Putamen (tissue), 1 donor: ENCODE data around the gene C1orf35.
A peak's percentile ranks its signal among the peaks of the same experiment; 100 is the strongest.

ENCODE experiments used
- DNase-seq: peaks from one replicate; pipeline ENCODE4 v3.0.0-alpha.2; 2016; ENCODE audit warnings: low spot score

Gene C1orf35

DNA sequence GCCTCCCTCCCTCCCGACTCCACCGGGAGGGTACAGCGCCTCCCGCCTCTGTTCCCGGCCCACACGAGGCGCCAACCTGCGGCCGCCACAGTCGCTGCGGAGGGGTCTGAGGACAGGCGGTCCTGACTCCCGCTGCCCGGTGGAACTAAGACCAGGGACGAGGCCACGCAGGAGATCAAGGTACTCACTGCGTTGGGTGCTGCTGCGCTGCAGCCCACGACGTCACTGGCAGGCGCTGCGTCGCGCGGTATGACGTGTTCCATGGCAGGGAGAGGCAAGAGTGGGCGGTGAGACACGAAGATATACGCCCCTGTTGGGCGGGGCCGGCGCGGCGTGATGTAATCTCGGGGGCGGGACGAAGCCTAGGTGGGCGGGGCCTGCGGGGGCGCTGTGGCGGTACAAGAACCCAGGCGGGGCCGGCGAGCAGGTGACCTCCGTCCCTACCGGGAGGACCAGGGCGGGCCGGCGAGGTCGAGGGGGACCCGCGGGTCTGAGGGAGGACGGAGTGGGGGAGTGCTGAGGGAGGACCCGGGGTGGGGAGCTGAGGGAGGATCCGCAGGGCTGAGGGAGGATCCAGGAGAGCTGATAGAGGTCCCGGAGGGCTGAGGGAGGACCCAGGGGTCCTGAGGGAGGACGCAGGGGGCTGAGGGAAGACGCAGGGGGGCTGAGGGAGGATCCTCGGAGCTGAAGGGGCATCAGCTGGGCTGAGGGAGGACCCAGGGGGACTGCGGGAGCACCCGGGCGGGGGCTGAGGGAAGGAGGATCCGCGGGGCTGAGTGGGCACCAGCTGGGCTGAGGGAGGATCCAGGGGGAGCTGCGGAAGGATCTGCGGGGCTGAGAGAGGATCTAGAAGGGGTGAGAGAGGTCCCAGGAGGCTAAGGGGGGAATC, 6.2 kb upstream of the C1orf35 start, which contains the start of gene MRPL55:
Gene MRPL55 (minus strand): TSS at position 227 of the 889 bp plus-strand sequence. CDS start 1,039 bp downstream, outside the sequence.
- peak; percentile 98 for DNase-seq

DNA sequence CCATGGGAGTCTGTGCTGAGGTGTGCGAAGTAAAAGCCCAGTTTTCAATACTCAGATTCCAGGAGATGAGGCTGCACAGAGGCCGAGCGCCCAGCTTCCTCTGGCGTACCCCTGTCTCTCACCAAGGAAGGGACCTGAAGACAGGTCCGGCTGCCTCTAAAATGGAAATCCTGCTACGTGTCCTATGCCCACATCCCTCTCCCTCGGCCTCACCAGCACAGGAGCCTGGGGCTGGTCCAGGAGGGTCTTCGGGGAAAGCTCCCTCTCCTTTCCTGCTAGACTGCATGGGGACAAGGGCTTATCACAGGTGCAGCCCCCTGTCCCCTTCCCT, 5.6 kb upstream of the C1orf35 start:
- DNase-seq = no peak

DNA sequence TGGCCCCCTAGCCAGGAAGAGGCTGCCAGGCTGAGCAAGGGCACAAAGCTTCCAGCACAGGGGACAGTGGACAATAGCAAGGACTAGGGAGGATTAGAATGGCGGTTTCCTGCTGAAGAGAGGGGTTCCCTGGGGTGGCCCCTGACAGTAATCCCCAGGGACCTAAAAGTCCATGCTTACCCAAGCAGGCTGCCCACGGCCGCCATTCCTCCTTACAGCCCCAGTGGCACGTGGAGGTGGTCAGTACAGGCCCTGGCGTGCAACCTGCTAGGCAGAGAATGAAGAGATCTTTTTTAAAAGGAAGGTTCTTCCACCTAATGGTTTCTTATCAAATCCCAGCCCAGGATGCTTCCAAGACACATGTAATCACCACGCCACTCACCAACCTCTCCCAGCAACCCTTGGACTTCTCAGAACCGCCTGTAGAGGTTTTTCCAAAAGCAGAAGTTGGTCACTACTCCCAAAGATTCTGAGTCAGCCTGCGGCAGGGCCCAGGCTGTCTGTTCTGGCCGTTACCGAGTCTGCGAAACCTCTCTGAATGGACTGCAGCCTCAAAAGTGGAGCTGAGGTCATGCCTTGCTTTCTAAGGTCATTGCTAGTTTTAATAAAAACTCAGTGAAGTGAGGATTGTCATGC, 5.0 kb upstream of the C1orf35 start:
- DNase-seq = no peak

DNA sequence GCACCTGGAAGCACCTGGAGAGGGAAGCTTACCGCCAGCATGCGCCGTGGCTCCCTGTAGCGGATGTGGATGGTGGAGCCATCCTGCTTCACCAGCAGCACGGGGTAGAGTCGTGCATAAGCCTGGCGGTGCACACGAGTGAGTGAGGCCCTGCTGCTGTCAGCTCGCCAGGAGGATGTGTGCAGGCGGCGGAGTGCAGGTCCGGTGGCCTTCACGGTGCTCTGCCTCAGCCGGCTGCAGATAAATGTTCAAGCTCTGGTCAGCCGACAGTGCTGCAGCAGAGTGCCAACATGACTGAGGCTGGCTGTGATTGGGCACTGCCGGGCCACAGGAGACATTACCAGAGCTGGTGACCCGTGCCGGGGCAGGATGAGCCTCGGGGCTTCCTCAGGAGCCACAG, 4.5 kb upstream of the C1orf35 start:
- DNase-seq = no peak

DNA sequence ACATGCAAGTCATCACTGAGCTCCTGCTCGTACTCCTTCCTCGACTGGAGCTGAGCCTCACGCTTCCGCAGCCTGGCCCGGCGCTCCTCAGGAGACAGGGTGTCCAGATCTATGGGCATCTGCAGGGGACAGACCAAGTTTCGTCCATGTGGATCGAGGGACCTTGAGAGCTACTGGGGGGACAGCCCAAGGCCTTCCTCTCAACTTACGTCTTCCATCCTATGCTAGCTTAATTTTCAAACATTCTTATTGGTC, 3.6 kb upstream of the C1orf35 start:
- no peak for DNase-seq

DNA sequence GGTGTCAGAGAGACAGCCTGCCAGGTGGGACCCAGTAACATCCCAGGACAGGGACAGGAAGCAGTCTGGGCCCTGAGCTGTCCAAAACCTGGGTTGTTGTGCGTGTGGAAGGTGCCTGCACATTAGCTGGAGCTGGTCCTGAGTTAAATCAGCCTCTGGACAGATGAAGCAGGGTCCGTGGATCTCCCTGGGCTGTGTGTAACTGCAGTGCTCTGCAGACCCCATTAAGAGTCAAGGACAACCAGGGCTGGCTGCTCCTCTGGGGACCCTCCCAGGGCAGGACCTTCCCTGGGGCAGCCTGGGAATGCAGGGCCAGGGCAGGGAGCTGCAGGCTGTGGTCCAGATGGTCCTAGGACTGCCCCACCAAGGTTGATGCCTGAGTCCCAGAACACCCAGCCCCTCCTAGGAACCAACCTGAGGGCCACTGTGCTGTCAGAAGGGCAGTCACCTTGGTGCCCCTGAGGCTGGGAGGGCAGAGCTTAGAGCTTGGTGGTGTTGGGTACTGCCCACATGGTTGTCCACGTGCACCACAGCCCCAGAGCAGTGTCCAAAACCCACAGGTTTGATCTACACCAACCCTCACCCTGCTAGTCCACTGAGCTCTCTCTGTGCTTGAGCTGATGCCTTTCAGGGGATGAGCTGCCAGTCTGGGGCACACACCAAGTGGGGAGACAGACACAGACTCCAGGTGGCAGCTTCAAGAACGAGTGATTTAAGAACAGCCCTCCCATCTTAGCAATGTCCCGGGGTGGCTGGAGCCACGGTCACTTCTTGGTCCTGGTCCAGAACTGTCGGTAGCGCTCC, 3.1 kb upstream of the C1orf35 start:
- no peak for DNase-seq

DNA sequence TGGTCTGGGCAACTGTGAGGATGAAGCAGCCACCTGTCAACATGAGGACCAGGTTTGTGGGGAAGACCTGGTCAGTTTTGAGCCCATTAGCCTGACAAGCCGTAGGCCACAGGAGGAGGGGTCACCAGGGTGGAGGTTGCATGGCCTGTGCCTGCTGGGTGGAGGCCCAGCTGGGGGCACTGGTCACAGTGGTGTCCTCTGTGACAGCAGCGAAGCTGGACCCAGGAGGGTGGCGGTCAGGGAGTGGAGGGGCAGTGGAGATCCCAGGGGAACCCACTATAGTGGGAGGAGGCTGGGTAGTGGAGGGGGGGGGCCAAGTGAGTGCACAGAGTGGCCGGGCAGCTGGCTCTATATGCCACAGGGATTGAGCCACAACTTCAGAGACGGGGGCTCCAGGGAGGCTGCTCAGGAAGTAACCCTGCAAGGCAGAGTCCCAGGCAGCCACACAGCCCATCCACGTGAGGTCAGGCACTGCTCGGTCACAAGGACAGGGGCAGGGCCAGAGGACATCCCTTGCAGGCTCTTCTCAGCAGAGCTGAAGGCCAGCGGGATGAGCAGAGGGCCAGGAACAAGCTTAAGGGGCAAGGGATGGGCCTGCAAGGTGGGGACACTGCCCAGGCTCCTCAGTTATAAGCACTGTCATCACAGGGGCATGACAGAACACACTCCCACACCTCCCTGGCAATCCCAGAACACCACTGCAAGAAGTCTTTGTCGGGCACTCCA, 2.3 kb upstream of the C1orf35 start:
- DNase-seq = no peak

DNA sequence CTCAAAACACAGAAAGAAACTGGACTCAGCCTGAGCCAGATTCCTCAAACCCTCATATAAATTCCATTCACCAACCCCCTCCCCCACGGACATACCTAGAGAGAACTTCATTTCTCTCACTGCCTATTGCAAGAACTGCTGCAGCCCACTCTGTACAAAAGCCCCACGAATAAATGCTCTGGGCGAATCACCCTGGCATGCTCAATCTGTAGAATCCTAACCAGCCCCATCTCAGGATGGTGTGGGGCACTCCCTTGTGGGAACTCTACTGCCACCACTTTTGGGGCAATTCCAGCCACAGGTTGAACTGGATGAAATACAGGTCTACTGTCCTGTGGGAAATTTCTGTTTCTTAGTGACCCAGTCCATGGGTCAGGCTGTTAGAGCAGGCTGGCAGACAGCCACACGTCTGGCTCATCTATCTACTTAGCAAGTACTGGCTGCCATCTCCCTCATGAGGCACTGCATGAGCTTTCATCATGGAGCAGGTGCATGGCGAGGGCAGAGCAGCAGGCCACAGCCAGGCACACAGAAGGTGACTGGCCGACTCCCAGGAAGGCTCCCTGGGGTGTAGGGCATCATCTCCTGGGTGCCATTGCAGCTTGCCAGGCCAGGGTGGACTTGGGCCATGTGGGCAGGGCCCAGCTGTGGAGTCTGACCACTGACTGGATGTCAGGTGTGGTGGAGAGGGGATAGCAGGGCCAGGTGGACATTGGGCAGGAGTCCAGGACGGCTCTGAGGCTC, 1.6 kb upstream of the C1orf35 start:
- no peak for DNase-seq

DNA sequence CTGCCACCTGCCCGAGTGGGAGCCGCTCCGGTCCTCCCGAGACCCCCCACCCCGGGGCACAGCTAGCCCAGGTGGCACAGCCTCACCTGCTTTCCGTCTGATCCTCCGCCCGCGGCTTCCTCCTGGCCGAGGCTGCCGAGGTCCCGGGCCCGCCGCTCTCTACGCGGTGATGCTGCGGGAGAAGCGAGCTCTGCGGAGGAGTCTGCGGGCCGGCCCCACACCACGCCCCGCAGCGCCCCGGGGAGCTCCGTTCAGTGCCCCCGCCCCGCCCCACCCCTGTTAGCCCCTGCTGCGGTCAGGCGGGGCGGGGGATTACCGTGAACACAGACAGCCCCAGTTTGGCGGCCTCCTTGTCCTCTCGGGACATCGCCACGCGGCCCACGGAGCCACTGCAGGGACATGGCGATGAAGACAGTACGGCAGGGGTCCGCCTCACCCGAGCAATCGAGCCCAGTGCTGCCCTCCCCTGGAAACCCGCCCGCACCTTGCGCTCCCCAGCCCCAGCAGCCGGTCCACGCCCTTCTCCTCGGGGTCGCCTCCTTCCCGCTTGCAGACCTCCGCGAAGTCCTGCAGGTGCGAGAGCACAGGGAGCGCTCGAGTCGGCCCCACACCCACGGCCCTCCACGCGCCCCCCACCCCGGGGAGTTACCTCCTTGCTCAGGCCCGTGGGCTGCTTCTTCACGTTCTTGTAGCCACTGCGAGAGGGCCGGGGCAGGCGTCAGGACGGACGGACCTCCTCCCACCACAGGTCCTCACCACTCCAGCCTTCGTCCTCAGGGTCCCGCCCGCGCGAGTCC, 933 bp downstream of the C1orf35 start:
- no peak for DNase-seq

DNA sequence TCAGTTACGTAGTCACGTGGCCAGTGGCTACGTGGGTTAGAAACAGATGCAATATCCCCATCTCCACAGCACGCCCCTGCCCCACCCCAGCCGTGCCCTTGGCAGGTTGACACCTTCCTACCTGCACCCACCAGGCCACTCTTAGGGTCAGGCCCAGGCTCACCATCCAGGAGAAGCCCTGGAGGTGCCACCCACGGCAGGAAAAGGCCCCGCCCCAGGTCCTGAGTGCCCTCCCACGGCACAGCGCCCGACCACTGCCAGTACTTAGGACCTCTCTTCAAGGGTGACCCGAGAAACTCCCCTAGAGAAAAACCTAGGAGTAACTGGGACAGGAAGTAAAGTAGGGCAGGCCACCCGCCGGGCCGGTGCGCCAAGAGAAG, 1.5 kb downstream of the C1orf35 start:
- no peak for DNase-seq

DNA sequence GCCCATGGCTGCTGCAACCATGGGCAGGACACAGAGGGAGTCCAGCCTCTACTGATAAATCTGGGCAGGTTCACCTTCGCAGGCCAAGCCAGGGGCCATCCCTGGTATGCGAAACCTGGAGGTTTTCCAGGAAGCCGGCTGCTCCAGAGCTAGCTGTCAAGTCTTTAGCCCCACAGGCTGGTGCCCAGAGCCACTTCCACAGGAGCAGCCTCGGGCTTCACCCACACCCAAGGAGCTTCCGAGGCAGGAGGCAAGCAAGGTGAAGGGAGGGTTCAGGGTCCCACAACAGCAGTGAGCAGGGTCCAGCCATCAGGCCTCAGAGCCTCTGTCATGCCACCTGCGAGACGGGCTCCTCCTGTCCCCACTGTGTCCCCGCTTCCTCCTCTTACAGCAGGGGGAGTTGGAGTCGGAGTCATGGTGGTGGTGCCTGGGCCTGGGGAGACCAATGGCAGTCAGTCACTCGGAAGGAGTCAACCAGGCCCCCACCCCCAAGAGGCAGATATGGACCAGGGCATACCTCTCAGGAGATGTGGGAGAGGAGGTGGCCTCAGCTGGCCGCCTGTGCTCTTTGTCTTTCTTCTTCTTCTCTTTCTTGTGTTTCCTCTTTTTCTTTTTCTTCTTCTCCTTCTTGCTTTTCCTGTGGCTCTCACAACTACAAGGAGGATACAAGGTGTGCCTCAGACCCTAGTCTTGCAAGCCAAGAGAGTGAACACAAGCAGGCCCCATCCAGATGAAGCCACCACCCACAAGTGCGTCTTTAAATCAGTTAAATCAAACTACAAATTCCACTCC, 2.1 kb downstream of the C1orf35 start:
- no peak for DNase-seq

DNA sequence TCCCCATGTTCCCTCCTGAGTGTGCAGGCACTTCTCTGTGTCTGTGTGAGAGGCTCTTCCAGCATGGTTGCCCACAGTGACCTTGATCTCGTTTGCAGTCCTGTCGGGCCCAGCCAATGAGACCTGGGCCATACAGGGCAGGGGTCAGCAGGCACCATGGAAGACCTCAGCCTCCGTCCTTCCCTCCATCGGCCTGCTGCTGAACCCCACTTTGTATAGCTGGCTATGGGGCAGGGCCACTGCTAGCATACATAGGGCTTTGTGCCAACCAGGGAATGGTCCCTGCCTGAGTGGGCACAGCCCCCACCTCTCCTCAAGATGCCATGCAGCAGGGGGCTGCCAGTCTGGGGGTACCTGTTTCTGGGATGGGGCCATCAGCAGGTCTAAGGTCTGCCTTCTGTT, 3.8 kb downstream of the C1orf35 start:
- no peak for DNase-seq

DNA sequence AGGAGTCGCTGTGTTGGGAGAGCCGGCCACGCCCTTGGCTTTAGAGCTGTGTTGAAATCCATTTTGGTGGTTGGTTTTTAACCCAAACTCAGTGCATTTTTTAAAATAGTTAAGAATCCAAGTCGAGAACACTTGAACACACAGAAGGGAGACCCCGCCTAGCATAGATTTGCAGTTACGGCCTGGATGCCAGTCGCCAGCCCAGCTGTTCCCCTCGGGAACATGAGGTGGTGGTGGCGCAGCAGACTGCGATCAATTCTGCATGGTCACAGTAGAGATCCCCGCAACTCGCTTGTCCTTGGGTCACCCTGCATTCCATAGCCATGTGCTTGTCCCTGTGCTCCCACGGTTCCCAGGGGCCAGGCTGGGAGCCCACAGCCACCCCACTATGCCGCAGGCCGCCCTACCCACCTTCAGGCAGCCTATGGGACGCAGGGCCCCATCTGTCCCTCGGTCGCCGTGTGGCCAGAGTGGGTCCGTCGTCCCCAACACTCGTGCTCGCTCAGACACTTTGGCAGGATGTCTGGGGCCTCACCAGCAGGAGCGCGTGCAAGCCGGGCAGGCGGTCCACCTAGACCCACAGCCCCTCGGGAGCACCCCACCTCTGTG, 4.7 kb downstream of the C1orf35 start:
- DNase-seq = no peak

DNA sequence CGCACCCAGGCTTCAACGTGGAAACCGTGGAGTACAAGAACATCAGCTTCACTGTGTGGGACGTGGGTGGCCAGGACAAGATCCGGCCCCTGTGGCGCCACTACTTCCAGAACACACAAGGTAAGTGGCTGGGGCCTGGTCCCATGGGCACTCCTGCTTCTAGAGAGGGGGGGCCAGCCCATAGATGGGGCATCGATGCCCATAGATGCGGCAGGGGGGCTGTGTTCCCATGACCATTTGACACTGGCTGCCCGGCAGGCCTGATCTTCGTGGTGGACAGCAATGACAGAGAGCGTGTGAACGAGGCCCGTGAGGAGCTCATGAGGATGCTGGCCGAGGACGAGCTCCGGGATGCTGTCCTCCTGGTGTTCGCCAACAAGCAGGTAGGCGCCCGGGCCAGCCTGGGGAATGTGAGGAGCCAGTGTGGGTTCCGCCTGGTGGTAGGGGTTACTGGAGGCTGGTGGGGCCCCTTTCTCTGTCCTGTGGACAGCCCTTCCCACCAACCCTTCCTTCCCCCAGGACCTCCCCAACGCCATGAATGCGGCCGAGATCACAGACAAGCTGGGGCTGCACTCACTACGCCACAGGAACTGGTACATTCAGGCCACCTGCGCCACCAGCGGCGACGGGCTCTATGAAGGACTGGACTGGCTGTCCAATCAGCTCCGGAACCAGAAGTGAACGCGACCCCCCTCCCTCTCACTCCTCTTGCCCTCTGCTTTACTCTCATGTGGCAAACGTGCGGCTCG, 5.6 kb downstream of the C1orf35 start:
- DNase-seq = no peak

DNA sequence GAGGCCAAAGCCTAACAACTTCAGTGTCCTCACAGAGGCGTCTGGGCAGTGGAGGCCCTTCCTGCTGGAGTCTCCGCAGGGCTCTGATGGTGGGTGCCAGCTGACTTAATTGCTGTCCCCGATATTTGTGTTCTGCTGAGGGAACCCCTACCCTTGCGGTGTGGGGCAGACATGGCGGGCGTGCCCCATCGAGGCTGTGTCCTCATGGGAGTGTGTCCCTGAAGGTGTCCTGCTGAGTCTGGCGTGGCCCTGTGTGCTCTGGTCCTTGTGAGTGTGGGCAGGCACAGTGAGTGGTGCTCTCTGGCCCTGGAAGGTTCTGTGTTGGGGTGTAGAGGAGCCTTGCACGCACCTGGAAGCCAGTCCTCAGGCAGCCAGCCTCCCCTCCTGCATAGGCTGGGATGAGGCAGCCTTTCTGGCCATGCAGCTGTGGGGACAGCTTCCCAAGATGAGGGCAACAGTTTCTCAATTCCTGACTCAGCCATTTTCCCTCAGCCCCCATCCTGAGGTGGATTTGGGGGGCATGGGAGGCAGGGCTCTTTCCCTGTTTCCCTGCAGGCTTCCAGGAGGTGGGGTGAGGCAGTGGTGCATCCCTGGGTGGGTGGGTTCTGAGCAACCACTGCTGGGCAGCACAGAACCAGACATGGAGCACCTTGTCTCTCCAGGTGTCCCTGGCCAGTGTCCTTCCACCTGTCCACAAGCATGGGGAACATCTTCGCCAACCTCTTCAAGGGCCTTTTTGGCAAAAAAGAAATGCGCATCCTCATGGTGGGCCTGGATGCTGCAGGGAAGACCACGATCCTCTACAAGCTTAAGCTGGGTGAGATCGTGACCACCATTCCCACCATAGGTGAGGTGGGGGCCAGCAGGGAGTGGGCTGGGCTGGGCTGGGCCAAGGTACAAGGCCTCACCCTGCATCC, 6.5 kb downstream of the C1orf35 start:
- no peak for DNase-seq

DNA sequence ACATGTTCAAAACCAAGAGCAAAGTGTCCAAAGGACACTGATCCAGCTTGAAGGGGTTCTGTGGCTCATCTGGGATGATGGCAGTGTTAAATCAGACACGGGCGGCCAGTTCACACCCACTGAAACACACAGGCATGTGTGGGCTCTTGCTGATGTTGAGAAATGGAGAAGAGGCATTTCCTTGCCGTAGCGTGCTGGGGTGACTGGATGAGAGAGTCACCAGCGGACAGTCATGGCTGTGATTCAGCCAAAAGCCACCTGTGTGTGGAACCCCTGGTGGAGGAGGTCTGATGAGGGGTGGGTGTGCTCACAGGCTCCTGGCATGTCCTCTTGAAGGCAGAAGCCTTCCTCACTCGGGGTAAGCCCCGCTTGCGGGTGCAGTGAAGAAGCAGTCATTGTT, 7.2 kb downstream of the C1orf35 start:
- no peak for DNase-seq

DNA sequence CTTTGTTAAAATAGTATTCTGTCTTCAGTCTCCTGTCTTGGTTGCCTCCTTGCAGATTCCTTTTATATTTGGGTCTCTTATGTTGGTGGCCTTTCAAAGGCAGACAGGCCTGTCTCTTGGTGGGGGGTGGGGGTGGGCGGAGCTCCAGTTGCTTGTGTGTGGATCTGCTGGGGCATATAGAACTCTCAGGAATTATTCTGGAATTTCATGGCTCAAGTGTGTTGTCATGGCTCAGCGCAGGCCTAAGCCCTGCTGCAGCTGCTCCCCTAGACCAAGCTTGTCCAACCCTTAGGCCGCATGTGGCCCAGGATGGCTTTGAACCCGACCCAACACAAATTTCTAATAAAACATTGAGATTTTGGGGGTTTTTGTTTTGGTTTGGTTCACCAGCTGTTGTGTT, 8.0 kb downstream of the C1orf35 start:
- DNase-seq = no peak
